HEK293T (cell line): Measurements from ENCODE around the gene ACIN1.

Source experiments
- ARNT ChIP-seq: fragments of 450-650 bp; IDR thresholded peaks from 2 replicates; pipeline ENCODE4 v1.6.1; 2017; ENCODE audit warnings: mild to moderate bottlenecking
- BHLHE40 ChIP-seq: fragments of 450-650 bp; IDR thresholded peaks from 2 replicates; pipeline ENCODE4 v1.6.1; 2016; ENCODE audit warnings: mild to moderate bottlenecking, moderate library complexity, borderline replicate concordance
- CTBP1 ChIP-seq: fragments of 450-650 bp; IDR thresholded peaks from 2 replicates; pipeline ENCODE4 v1.6.1; 2016; ENCODE audit warnings: borderline replicate concordance
- ELF4 ChIP-seq: fragments of 450-650 bp; IDR thresholded peaks from 2 replicates; pipeline ENCODE4 v1.6.1; 2017; ENCODE audit warnings: antibody characterized with exemption
- FOXA1 ChIP-seq: fragments of 450-650 bp; IDR thresholded peaks from 2 replicates; pipeline ENCODE4 v1.6.1; 2016; ENCODE audit warnings: mild to moderate bottlenecking
- FOXK2 ChIP-seq: fragments of 450-650 bp; IDR thresholded peaks from 2 replicates; pipeline ENCODE4 v1.6.1; 2016; ENCODE audit warnings: mild to moderate bottlenecking
- FOXM1 ChIP-seq: fragments of 450-650 bp; IDR thresholded peaks from 2 replicates; pipeline ENCODE4 v1.6.1; 2017; ENCODE audit warnings: mild to moderate bottlenecking, borderline replicate concordance
- LEF1 ChIP-seq: fragments of 450-650 bp; IDR thresholded peaks from 2 replicates; pipeline ENCODE4 v1.6.1; 2017; ENCODE audit warnings: mild to moderate bottlenecking, borderline replicate concordance
- SP1 ChIP-seq: fragments of 450-650 bp; IDR thresholded peaks from 2 replicates; pipeline ENCODE4 v1.6.1; 2017
- SUZ12 ChIP-seq: fragments of 450-650 bp; IDR thresholded peaks from 2 replicates; pipeline ENCODE4 v1.6.1; 2016; ENCODE audit warnings: mild to moderate bottlenecking
- TARDBP ChIP-seq: fragments of 450-650 bp; IDR thresholded peaks from 2 replicates; pipeline ENCODE4 v1.6.1; 2016
- ZNF384 ChIP-seq: fragments of 450-650 bp; IDR thresholded peaks from 2 replicates; pipeline ENCODE4 v1.6.1; 2016

DNA sequence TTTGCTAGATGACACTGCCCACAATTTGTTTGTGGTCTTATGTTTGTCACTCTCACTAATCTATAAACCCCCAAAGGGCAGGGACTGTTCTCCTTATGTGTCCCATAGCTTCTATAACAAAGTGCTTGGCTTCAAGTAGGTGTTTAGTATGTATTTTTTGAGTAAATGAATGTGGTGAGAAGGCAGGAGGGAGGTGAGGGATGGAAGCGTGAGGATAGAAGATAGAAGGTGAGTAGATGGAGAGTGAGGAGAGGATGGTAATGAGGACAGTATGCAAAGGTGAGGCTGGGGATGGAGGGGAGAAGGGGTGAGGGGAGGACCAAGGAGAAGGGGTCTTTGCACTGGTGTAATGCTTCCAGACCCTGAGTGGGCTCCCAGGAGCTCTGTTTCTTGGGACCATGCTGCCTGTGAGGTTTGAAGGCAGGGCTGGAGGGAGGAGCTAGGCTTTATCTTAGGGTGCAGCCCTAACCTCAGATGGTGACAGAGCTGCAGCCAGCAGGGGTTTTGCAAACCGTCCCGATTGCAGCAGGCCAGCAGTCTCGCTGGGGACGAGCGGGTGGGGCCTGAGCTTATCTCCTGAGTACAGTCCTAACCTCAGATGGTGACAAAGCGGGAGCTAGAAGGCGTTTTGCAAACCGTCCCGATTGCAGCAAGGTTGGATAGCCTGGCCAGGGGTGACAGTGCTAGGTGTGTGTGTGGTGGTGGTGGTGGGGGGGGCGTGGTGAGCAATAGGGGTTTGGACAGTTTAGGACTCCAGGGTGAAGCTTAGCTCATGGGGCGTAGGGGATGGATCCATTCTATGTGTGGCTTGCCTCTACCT, 17.6 kb upstream of the ACIN1 start:
- TF ChIP-seq FOXM1 (no peak), FOXK2 (no peak), BHLHE40 (no peak), FOXA1 (no peak), TARDBP (no peak), SUZ12 (no peak), ELF4 (no peak), ARNT (no peak), SP1 (no peak), ZNF384 (no peak), LEF1 (no peak), CTBP1 (no peak)
